ENCODE measurements around the gene TRAF3. TPM values are rescaled to one million over a fixed set of nuclear protein-coding genes. Genes with fewer than 3 reads are reported as not detected.

TRAF3 gene
- total RNA-seq, 1 experiment from 2014 or later, result 37.6 TPM

DNA sequence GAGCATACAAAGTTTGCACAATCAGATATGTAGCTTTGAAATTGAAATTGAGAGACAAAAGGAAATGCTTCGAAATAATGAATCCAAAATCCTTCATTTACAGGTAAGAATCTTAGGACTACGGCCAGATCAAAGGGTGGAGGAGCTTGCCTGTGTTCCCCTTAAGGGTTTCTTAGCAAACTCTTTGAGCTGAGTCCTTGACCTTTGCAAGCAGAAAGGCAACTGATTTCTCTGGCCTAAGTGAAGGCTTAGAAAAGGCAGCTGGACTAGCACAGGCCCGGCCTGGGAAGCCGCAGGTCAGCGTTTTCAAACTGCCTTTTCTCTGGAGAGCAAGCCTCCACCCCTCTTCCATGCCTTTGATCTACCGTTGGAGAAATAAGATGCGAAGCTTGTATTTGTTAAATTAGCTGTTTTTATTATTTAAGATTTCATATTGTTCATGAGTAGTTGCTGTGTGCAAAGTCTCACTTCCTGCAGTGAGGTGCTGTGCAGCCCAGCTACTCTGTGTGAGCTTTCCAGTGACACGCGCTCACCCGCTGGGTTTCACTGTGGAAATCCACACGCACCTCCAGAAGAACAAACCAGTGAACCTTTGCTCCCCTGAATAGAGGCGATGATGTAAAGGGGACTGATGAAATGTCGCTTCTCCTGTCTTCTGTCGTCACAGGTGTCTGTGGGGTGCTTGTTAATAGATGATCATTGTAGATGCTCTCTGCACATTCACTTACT lies 120.2 kb downstream of the TRAF3 start:
- intact Hi-C loops (cut with micrococcal nuclease; ENCODE audit: unreplicated experiment) (no loop called here), in situ Hi-C loops (cut with HindIII; ENCODE audit: low pct_unique_long_range_greater_than_20kb, low sequenced_read_pairs) (no loop called here)
- no TSS peak for BruUV-seq (replicated peaks)
- Histone ChIP-seq H3K27me3 (ENCODE audit: control insufficient read depth, insufficient read depth, low read length) (no peaks in the 10 kb centered on the region), H3K27ac (ENCODE audit: low read length) (no peak overlapping the region), H3K9me3 (ENCODE audit: control insufficient read depth, insufficient read depth, low read depth, low read length) (no peaks in the 10 kb centered on the region), H3K4me1 (ENCODE audit: control insufficient read depth, insufficient read depth, low read length) (no peaks in the 10 kb centered on the region), H3K36me3 (ENCODE audit: control insufficient read depth, insufficient read depth, low read length) (no peaks in the 10 kb centered on the region), H3K4me3 (ENCODE audit: low read depth in 2 of 2, low read length in 2 of 2) (no peak overlapping the region)
- TF ChIP-seq, protein P1, sequence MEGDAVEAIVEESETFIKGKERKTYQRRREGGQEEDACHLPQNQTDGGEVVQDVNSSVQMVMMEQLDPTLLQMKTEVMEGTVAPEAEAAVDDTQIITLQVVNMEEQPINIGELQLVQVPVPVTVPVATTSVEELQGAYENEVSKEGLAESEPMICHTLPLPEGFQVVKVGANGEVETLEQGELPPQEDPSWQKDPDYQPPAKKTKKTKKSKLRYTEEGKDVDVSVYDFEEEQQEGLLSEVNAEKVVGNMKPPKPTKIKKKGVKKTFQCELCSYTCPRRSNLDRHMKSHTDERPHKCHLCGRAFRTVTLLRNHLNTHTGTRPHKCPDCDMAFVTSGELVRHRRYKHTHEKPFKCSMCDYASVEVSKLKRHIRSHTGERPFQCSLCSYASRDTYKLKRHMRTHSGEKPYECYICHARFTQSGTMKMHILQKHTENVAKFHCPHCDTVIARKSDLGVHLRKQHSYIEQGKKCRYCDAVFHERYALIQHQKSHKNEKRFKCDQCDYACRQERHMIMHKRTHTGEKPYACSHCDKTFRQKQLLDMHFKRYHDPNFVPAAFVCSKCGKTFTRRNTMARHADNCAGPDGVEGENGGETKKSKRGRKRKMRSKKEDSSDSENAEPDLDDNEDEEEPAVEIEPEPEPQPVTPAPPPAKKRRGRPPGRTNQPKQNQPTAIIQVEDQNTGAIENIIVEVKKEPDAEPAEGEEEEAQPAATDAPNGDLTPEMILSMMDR (IDR thresholded peaks at IDR 0.05), result no peak
- TF ChIP-seq TCF7L2 (IDR thresholded peaks at IDR 0.05; ENCODE audit: low read depth, low read length), result no peak
- TF ChIP-seq POLR2AphosphoS5 (IDR thresholded peaks at IDR 0.05; ENCODE audit: low read depth, low read length), result no peak
- TF ChIP-seq SIN3A (IDR thresholded peaks at IDR 0.05; ENCODE audit: borderline replicate concordance, insufficient read depth, low read depth, low read length), result no peak
- TF ChIP-seq, protein P2, sequence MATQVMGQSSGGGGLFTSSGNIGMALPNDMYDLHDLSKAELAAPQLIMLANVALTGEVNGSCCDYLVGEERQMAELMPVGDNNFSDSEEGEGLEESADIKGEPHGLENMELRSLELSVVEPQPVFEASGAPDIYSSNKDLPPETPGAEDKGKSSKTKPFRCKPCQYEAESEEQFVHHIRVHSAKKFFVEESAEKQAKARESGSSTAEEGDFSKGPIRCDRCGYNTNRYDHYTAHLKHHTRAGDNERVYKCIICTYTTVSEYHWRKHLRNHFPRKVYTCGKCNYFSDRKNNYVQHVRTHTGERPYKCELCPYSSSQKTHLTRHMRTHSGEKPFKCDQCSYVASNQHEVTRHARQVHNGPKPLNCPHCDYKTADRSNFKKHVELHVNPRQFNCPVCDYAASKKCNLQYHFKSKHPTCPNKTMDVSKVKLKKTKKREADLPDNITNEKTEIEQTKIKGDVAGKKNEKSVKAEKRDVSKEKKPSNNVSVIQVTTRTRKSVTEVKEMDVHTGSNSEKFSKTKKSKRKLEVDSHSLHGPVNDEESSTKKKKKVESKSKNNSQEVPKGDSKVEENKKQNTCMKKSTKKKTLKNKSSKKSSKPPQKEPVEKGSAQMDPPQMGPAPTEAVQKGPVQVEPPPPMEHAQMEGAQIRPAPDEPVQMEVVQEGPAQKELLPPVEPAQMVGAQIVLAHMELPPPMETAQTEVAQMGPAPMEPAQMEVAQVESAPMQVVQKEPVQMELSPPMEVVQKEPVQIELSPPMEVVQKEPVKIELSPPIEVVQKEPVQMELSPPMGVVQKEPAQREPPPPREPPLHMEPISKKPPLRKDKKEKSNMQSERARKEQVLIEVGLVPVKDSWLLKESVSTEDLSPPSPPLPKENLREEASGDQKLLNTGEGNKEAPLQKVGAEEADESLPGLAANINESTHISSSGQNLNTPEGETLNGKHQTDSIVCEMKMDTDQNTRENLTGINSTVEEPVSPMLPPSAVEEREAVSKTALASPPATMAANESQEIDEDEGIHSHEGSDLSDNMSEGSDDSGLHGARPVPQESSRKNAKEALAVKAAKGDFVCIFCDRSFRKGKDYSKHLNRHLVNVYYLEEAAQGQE (IDR thresholded peaks at IDR 0.05; ENCODE audit: insufficient read depth in 1 of 2, low read depth in 2 of 2, low read length in 1 of 2), result no peak
- CTCF ChIA-PET, result no interaction called here
- DNase-seq (ENCODE audit: low read depth, low spot score) (no peak), ATAC-seq (no peak)
- POLR2A ChIA-PET, result no interaction called here

DNA sequence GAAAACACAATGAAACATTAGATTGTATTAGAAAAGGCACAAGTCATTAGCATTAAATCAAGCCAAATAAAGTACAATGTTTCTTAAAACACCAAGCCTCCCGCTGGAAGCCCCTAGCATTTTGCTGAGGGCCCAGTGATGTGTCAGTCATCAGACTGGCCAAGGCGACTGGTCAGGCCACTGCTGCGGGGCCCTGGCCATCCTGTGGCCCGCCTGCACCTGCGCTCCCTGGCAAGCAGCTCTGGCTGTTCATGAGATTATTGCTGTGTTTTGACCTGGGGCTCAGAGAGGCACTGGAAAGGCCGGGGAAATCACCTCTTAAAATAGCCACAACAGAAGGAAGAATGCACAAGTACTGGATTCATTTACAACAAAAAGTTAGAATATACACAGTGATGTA lies 121.0 kb downstream of the TRAF3 start:
- DNase-seq (ENCODE audit: low read depth, low spot score), result no peak
- Histone ChIP-seq H3K27me3 (ENCODE audit: control insufficient read depth, insufficient read depth, low read length) (no peaks in the 10 kb centered on the region), H3K36me3 (ENCODE audit: control insufficient read depth, insufficient read depth, low read length) (no peaks in the 10 kb centered on the region), H3K9me3 (ENCODE audit: control insufficient read depth, insufficient read depth, low read depth, low read length) (no peaks in the 10 kb centered on the region), H3K4me3 (ENCODE audit: low read depth in 2 of 2, low read length in 2 of 2) (no peak overlapping the region), H3K27ac (ENCODE audit: low read length) (no peak overlapping the region), H3K4me1 (ENCODE audit: control insufficient read depth, insufficient read depth, low read length) (no peaks in the 10 kb centered on the region)
- CTCF ChIA-PET, result no interaction called here
- in situ Hi-C loops (cut with HindIII; ENCODE audit: low pct_unique_long_range_greater_than_20kb, low sequenced_read_pairs) (no loop called here), intact Hi-C loops (cut with micrococcal nuclease; ENCODE audit: unreplicated experiment) (no loop called here)
- no TSS peak for BruUV-seq (replicated peaks)
- TF ChIP-seq POLR2AphosphoS5 (IDR thresholded peaks at IDR 0.05; ENCODE audit: low read depth, low read length) (no peak), TCF7L2 (IDR thresholded peaks at IDR 0.05; ENCODE audit: low read depth, low read length) (no peak), SIN3A (IDR thresholded peaks at IDR 0.05; ENCODE audit: borderline replicate concordance, insufficient read depth, low read depth, low read length) (no peak)
- TF ChIP-seq, protein P1 (IDR thresholded peaks at IDR 0.05), result no peak
- TF ChIP-seq, protein P2 (IDR thresholded peaks at IDR 0.05; ENCODE audit: insufficient read depth in 1 of 2, low read depth in 2 of 2, low read length in 1 of 2), result no peak
- POLR2A ChIA-PET, result no interaction called here
- no peak for ATAC-seq

Data from Panc1 (cell line).